Uterus (tissue), 4 donors: Measurements from ENCODE around the gene SEMA3E. TPM values are rescaled to one million over a fixed set of nuclear protein-coding genes. Genes with fewer than 3 reads are reported as not detected.

Experiments used
- DNase-seq, 2 donors: peaks; one replicate each; pipeline ENCODE4 v3.0.0-alpha.2; 2019 to 2020
- H3K27ac ChIP-seq, 2 donors: fragments of 200-600 bp; sonication (generic); 1 replicate in 1 of 2; 2 replicates in 1 of 2; pipeline ENCODE4 v1.5.1; 2016 to 2018
- H3K27me3 ChIP-seq, 2 donors: fragments of 200-600 bp; sonication (generic); one replicate each; pipeline ENCODE4 v1.5.1; 2018 to 2019; ENCODE audit warnings: control low read depth in 1 of 2
- H3K36me3 ChIP-seq, 2 donors: fragments of 200-600 bp; sonication (generic); one replicate each; pipeline ENCODE4 v1.5.1; 2019; ENCODE audit warnings: control low read depth in 1 of 2
- H3K4me1 ChIP-seq, 2 donors: fragments of 200-600 bp; sonication (generic); one replicate each; pipeline ENCODE4 v1.5.1; 2018 to 2019; ENCODE audit warnings: control low read depth in 1 of 2
- H3K4me3 ChIP-seq, 2 donors: fragments of 200-600 bp; sonication (generic); 1 replicate in 1 of 2; 2 replicates in 1 of 2; pipeline ENCODE4 v1.5.1; 2018 to 2019; ENCODE audit warnings: mild to moderate bottlenecking in 1 of 2
- H3K9me3 ChIP-seq, 2 donors: fragments of 200-600 bp; sonication (generic); one replicate each; pipeline ENCODE4 v1.5.1; 2019; ENCODE audit warnings: control low read depth in 1 of 2
- CTCF ChIP-seq, 4 experiments: fragments of 200-600 bp in 2 of 4; fragments of 450-650 bp in 2 of 4; sonication (generic) in 2 of 4; IDR thresholded peaks; one replicate each; pipeline ENCODE4 v1.5.1; 2016 to 2019; ENCODE audit warnings: antibody characterized with exemption in 4 of 4, mild to moderate bottlenecking in 2 of 4, moderate library complexity in 1 of 4
- POLR2A ChIP-seq, 2 donors: fragments of 450-650 bp; IDR thresholded peaks; one replicate each; pipeline ENCODE4 v1.6.1; 2016; ENCODE audit warnings: antibody characterized with exemption in 2 of 2, mild to moderate bottlenecking in 1 of 2, moderate library complexity in 1 of 2
- intact Hi-C: fragments of 100-400 bp; cut with DNase I; formaldehyde crosslinking; loops from one replicate; pipeline ENCODE4 v1.15.1; 2023; ENCODE audit warnings: low total_unique reads
- total RNA-seq, 4 donors: library from RNA; depleted of rRNA in 3 of 4; stranded (reverse); fragments of >200 nt in 3 of 4; gene quantifications; one replicate each; pipeline versions ENCODE4 v1.1.0 to v1.2.4, GENCODE V29; 2014 to 2023
- donor health status: DM: yes; HTN: yes; CAD: no.

SEMA3E gene
- total RNA-seq, 4 donors from 2014 or later = 0.77 to 15.8 (median 2.2) TPM

- Histone ChIP-seq H3K27me3 (no peaks in the 10 kb centered on the region), H3K27ac (no peak overlapping the region), H3K9me3 (no peaks in the 10 kb centered on the region), H3K4me3 (no peak overlapping the region), H3K4me1 (no peaks in the 10 kb centered on the region), H3K36me3 (no peaks in the 10 kb centered on the region)
- DNase-seq = no peak
- intact Hi-C loops = no loop called here
- TF ChIP-seq POLR2A (IDR thresholded peaks at IDR 0.05) (no peak), CTCF (IDR thresholded peaks at IDR 0.05) (no peak)
These were observed 293.8 kb downstream of the SEMA3E start for GRCh38 chr7:83355143-83355542.

- intact Hi-C loops = no loop called here
- Histone ChIP-seq H3K36me3 (no peaks in the 10 kb centered on the region), H3K27ac (no peak overlapping the region), H3K4me1 (no peaks in the 10 kb centered on the region), H3K9me3 (no peaks in the 10 kb centered on the region), H3K27me3 (no peaks in the 10 kb centered on the region), H3K4me3 (no peak overlapping the region)
- DNase-seq = no peak
- TF ChIP-seq POLR2A (IDR thresholded peaks at IDR 0.05) = no peak
- no peak for TF ChIP-seq CTCF (IDR thresholded peaks at IDR 0.05)
These were observed 300.9 kb downstream of the SEMA3E start for GRCh38 chr7:83347945-83348444.

- Histone ChIP-seq H3K27me3 (no peaks in the 10 kb centered on the region), H3K4me1 (no peaks in the 10 kb centered on the region), H3K27ac (no peak overlapping the region), H3K9me3 (peaks cover 0 to 2% of the 10 kb centered on the region in 2 donors), H3K4me3 (no peak overlapping the region), H3K36me3 (no peaks in the 10 kb centered on the region)
- TF ChIP-seq CTCF (IDR thresholded peaks at IDR 0.05) = no peak
- no peak for TF ChIP-seq POLR2A (IDR thresholded peaks at IDR 0.05)
- intact Hi-C loops = no loop called here
- DNase-seq = no peak
These were observed 309.0 kb downstream of the SEMA3E start for GRCh38 chr7:83339907-83340306.

GRCh38 chr7:83338277-83338950 is 310.5 kb downstream of the SEMA3E start:
- H3K27ac ChIP-seq = no peak overlapping the region
- no peak for DNase-seq
- no peak for TF ChIP-seq CTCF (IDR thresholded peaks at IDR 0.05)
- no peak for TF ChIP-seq POLR2A (IDR thresholded peaks at IDR 0.05)
- no peaks in the 10 kb centered on the region for H3K27me3 ChIP-seq
- H3K4me1 ChIP-seq = no peaks in the 10 kb centered on the region
- intact Hi-C loops = no loop called here
- H3K9me3 ChIP-seq = peaks cover 0 to 2% of the 10 kb centered on the region in 2 donors
- H3K36me3 ChIP-seq = no peaks in the 10 kb centered on the region
- H3K4me3 ChIP-seq = no peak overlapping the region

GRCh38 chr7:83337050-83337449 is 311.9 kb downstream of the SEMA3E start:
- no peaks in the 10 kb centered on the region for H3K4me1 ChIP-seq
- H3K4me3 ChIP-seq = no peak overlapping the region
- intact Hi-C loops = no loop called here
- no peaks in the 10 kb centered on the region for H3K36me3 ChIP-seq
- H3K27me3 ChIP-seq = no peaks in the 10 kb centered on the region
- peaks cover 0 to 2% of the 10 kb centered on the region in 2 donors for H3K9me3 ChIP-seq
- TF ChIP-seq POLR2A (IDR thresholded peaks at IDR 0.05) (no peak), CTCF (IDR thresholded peaks at IDR 0.05) (no peak)
- no peak for DNase-seq
- H3K27ac ChIP-seq = no peak overlapping the region
